ENCODE data around the gene NAV1.

Gene NAV1

DNA sequence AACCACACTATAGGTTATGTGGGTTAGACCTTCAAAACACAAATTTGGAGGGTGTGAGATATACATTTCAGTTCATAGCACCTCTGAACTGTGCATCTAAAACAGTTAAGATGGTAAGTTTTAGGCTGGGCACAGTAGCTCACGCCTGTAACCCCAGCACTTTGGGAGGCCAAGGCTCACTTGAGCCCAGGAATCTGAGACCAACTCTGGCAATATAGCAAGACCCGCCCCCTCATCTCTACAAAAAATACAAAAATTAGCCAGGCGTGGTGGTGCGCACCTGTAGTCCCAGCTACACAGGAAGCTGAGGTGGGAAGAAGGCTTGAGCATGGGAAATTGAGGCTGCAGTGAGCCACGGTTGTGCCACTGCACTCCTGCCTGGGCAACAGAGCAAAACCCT lies 47.9 kb downstream of the NAV1 start:
- no peak for DNase-seq (ENCODE audit: low read depth in 2 of 2, low spot score in 1 of 2)

DNA sequence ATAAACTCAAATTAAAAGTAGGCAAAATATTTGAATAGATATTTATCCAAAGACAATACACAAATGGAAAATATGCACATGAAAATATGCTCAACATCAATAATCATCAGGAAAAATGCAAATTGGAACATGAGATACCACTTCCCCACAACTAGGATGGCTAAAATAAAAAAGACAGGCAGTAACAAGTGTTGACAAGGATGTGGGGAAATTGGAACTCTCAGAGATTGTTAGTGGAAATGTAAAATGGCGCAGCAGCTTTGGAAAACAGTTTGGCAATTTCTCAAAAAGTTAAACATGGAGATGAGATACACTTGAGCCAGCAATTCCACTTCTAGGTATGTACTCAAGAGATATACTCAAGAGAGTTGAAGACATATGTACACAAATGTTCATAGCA lies 48.8 kb downstream of the NAV1 start:
- no peak for DNase-seq (ENCODE audit: low read depth in 2 of 2, low spot score in 1 of 2)
